Measurements from ENCODE around the gene SLC2A13.
"Not testable (repeated sequence)": the region's sequence is repeated elsewhere in the genome, so short reads cannot be mapped to it uniquely, and the experiment has no call there.

SLC2A13 gene

DNA sequence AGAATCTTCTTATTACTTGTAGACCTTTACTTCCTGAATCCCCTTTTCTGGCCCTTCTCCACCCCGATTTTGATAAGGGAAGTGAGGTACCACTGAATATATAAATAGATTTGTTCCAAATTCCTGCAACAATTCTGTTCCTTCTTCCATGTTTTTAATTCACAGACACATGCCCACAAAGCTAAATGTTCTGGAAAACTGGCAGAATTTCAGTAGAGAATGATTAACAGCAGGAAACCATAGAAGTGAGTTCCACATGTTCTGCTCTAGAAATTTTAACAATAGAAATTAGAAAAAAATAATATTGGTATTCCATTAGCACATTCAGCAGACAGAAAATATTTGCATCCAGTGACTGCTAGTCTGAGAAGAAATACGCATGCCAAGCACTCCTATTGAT, 139.6 kb downstream of the SLC2A13 start:
- Mint-ChIP-seq H3K27ac (no peak overlapping the region), H3K36me3 (peaks cover 3% of the 10 kb centered on the region), H3K27me3 (no peaks in the 10 kb centered on the region)

DNA sequence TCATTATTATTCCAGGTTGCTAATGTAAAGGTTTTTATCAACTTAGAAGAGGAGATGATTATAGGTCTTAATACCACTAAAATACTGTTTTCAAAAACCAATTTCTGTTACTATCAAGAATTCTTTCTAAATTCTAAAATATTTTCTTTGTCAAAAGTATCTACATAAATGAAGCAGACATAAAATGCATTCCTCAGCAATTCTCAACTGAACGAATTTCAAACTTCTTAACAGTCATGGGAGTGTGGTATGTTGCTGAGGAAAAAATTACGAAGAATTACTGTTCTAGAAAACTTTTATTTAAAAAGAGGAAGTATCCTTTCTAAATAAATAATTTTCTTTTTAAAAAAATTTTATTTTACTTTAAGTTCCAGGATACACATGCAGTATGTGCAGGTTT, 146.4 kb downstream of the SLC2A13 start:
- no peaks in the 10 kb centered on the region for H3K4me1 Mint-ChIP-seq (ENCODE audit: low read depth)
- no peak overlapping the region for H3K27ac Mint-ChIP-seq
- no peak overlapping the region for H3K4me3 Mint-ChIP-seq
- no peaks in the 10 kb centered on the region for H3K36me3 Mint-ChIP-seq
- no peaks in the 10 kb centered on the region for H3K9me3 Mint-ChIP-seq (ENCODE audit: low read depth)
- H3K27me3 Mint-ChIP-seq: no peaks in the 10 kb centered on the region

More for the DNA sequence above, 139.6 kb downstream of the SLC2A13 start:
- Mint-ChIP-seq H3K4me1 (ENCODE audit: low read depth) (no peaks in the 10 kb centered on the region), H3K9me3 (ENCODE audit: low read depth) (peaks cover 10% of the 10 kb centered on the region), H3K4me3 (no peak overlapping the region)

DNA sequence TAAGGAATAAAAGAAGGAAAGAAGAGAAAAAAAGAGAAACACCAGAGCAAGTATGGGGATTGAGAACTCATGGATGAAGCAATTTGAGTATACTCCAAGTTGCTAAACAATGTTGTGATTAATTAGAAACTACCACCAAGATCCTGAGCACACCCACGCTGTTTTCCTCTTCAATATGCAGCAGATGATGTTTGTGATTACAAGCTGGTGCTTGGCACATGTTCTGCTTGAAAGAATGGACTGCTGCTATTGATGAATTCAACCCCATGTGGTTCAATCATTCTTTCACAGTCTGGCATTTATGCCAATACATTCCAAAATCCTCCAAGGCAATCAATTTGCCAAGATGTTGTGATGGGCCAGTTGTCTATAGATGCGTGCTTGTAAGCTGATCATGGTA, 146.8 kb downstream of the SLC2A13 start:
- H3K27me3 Mint-ChIP-seq: no peaks in the 10 kb centered on the region
- H3K4me3 Mint-ChIP-seq: no peak overlapping the region
- H3K4me1 Mint-ChIP-seq (ENCODE audit: low read depth): no peaks in the 10 kb centered on the region
- H3K36me3 Mint-ChIP-seq: no peaks in the 10 kb centered on the region
- no peaks in the 10 kb centered on the region for H3K9me3 Mint-ChIP-seq (ENCODE audit: low read depth)
- H3K27ac Mint-ChIP-seq: no peak overlapping the region

DNA sequence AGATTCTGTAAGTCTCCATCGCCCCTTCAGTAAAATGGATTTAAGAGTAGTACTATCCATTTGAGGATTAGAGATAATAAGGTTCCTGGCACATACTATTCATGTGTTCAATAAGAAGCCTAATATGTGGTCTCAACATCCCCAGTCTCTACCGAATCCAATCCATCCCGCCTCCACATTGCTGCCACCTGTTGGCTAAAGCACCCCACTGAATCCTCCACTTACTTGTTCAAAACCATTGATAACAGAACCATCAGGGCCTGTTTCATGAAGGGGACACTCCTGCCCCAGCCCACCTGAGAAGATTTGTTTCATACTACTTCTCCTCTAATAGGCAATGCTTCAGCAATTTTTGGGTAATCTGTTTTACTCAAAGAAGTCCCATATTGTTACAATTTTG, 147.5 kb downstream of the SLC2A13 start:
- Mint-ChIP-seq H3K4me1 (ENCODE audit: low read depth) (no peaks in the 10 kb centered on the region), H3K27me3 (no peaks in the 10 kb centered on the region), H3K9me3 (ENCODE audit: low read depth) (no peaks in the 10 kb centered on the region), H3K4me3 (no peak overlapping the region), H3K27ac (no peak overlapping the region), H3K36me3 (no peaks in the 10 kb centered on the region)

DNA sequence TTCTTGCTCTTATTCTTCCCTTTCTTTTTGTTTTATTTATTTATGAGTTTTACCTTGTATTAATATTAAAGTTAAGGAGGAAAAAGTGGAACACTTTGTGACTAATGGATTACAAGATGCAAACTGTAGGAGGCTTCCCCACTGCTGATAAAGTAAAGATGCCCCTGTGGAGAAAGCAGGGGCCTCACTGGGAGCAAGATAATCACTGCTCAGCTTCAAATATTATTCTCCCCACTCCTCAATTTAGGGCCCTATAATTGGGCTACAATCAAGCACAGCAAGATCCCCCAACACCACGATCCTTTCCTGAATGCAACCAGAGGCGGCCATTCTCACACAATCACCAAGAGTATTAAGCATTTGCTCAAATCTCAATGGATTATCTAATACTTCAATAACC, 149.2 kb downstream of the SLC2A13 start:
- H3K27me3 Mint-ChIP-seq: no peaks in the 10 kb centered on the region
- no peak overlapping the region for H3K27ac Mint-ChIP-seq
- no peak overlapping the region for H3K4me3 Mint-ChIP-seq
- H3K9me3 Mint-ChIP-seq (ENCODE audit: low read depth): no peaks in the 10 kb centered on the region
- H3K4me1 Mint-ChIP-seq (ENCODE audit: low read depth): no peaks in the 10 kb centered on the region
- H3K36me3 Mint-ChIP-seq: no peaks in the 10 kb centered on the region

DNA sequence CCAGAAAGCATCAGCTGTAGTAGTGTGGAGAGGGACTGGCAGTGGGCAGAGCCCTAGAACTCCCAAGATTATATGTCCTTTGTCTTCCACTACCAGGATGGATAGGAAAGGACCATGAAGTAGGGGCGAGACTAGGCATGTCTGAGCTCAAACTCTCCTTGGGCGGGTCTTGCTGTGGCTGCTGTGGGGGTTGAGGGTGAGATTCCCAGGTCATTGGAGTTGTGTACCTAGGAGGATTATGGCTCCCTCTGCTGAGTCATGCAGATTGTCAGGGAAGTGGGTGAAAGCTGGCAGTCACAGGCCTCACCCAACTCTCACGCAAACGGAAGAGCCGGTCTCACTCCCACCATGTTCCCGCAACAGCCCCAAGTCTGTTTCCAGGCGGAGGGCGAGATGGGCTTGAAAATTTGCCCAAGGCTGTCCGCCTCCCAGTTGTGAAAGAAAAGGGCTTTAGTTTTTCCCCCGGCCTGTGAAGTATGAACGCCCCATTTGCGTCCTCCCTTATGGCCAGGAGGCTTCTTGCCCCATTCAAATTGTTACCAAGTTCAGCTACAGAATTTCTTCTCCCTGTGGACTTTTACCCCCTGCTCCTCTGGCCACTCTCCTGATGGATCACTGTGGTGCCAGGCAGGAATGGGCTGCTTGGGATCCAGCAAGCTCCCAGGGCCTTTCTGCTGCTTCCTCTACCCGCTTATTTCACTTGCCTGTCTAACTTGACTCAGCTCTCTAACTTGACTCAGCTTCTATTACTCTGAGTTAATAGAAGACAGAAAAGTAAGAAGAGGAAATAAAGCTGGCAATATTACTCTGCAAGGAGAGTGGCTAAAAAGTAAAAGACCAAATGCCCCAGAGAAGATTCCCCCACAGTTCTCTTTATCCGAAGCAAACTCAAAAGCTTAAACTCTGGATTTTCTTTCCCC, 159.3 kb downstream of the SLC2A13 start:
- Mint-ChIP-seq H3K27ac (no peak overlapping the region), H3K4me1 (ENCODE audit: low read depth) (no peaks in the 10 kb centered on the region), H3K36me3 (peaks cover 16% of the 10 kb centered on the region), H3K27me3 (no peaks in the 10 kb centered on the region), H3K4me3 (no peak overlapping the region), H3K9me3 (ENCODE audit: low read depth) (peaks cover 11% of the 10 kb centered on the region)

DNA sequence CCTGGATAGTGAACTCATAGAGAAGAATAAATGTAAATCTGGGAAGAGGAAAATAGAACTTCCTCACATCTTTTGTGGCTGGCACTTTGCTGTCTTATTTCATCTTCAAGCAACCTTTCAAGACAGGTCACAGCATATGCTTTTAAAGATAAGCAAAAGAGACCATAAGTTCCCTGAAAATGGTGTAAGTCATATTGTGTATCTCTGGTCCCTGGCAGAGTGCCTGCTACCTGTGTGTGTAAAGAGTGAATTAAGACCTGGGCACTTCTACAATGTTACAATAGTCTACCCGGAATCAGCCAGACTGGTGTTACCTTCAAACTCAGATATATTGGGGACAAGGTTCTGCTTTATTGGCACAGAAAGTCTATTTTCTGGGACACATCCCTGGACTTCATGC, 168.8 kb downstream of the SLC2A13 start:
- Mint-ChIP-seq H3K27ac (no peak overlapping the region), H3K27me3 (no peaks in the 10 kb centered on the region), H3K4me3 (no peak overlapping the region), H3K4me1 (ENCODE audit: low read depth) (no peaks in the 10 kb centered on the region), H3K9me3 (ENCODE audit: low read depth) (peaks cover 13% of the 10 kb centered on the region), H3K36me3 (peaks cover 6% of the 10 kb centered on the region)

DNA sequence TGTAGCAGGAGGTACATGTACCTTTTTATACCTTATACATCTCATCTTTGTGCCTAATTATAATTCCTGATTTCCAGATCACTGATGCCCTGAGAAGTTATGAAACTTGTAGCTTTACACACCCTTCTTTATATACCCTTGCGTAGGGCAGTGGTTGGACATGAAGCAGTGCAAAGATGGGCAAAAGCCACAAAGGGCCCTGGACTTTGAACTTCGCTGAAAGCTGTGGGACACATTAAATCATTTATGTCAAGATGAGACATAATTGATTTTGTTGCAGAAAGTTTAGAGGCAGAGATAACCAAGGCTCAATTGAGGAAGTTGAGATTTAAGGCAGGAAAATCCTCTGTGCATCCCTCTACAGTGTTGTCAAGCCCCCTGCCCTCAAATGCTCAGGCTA, 170.0 kb downstream of the SLC2A13 start:
- no peaks in the 10 kb centered on the region for H3K36me3 Mint-ChIP-seq
- H3K9me3 Mint-ChIP-seq (ENCODE audit: low read depth): peaks cover 2% of the 10 kb centered on the region
- no peak overlapping the region for H3K27ac Mint-ChIP-seq
- H3K4me1 Mint-ChIP-seq (ENCODE audit: low read depth): no peaks in the 10 kb centered on the region
- H3K27me3 Mint-ChIP-seq: no peaks in the 10 kb centered on the region
- H3K4me3 Mint-ChIP-seq: no peak overlapping the region

DNA sequence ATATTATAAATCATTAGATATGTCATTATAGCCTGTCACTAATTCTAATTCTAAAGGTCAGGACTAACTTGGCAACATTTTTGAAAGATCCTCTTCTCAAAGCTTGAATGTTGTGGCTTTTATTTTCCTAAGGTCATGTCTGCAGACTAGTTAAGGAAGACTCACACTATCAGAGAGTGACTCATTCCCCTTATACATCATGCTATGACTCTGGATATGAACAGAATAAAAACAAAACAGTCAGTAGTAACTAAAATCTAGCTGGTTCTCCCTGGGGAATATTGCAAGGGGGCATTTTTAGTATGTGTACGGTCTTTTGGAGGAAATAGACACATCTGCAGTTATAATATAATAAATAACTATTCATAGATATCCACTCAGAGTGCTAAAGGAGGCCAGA, 170.6 kb downstream of the SLC2A13 start:
- Mint-ChIP-seq H3K4me1 (ENCODE audit: low read depth) (no peaks in the 10 kb centered on the region), H3K27me3 (no peaks in the 10 kb centered on the region), H3K27ac (no peak overlapping the region), H3K9me3 (ENCODE audit: low read depth) (no peaks in the 10 kb centered on the region), H3K4me3 (no peak overlapping the region), H3K36me3 (no peaks in the 10 kb centered on the region)

DNA sequence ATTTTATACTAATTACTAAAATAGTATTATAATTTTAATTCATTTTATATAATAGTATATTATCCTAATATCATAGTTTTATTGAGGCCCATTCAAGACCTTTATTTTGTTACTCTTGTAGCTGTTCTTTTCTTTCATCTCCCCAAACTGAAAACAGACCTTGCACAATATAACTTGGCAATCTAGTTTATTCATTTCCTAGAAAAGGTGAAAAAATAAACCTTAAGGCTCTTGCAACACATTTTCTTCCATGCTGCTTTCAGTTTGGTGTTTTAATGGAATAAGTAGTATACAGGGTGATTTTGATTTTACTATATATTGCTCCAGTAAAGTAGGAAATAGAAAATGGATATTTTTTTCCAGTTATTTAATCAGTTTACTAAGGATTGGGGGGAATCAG, 174.0 kb downstream of the SLC2A13 start:
- Mint-ChIP-seq H3K27ac (no peak overlapping the region), H3K9me3 (ENCODE audit: low read depth) (no peaks in the 10 kb centered on the region), H3K4me1 (ENCODE audit: low read depth) (no peaks in the 10 kb centered on the region), H3K4me3 (no peak overlapping the region), H3K27me3 (no peaks in the 10 kb centered on the region), H3K36me3 (no peaks in the 10 kb centered on the region)

DNA sequence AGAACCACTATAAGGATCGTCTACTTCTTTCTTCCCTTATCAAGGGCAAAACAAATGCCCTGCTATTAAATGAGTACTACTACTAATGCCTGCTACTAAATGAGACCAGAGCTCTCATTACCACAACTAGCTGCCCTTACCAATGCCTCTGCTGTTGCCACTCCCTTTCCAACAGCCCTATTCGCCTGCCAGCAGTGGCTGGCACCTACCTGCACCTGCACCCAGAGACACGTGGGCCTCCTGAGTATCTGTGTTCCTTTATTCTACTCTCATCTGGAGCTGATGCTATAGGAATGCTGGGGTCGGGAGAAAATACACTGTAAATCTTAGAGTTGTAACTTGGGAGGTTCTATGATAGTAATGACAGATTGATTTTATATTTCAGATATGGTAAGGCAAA, 174.7 kb downstream of the SLC2A13 start:
- Mint-ChIP-seq H3K4me3 (no peak overlapping the region), H3K27ac (no peak overlapping the region), H3K27me3 (no peaks in the 10 kb centered on the region), H3K9me3 (ENCODE audit: low read depth) (no peaks in the 10 kb centered on the region), H3K4me1 (ENCODE audit: low read depth) (no peaks in the 10 kb centered on the region), H3K36me3 (no peaks in the 10 kb centered on the region)

DNA sequence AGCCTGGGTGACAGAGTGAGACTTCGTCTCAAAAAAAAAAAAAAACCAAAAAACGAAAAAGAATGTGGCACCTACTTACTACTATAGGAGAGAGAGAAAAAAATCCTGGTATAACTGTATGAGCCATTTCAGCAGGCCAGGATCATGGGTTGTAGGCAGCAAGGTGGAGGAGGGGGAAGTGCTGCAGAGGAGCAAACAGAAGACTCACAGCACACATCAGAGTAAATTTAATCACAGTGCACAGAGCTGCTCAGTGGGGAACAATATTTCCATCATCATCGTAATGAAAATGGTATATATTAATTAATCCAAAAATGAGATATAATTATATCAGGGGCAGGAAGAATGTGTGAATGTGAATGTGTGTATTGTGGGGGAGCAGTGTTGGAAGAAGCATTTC, 175.8 kb downstream of the SLC2A13 start:
- Mint-ChIP-seq H3K36me3 (no peaks in the 10 kb centered on the region), H3K4me3 (no peak overlapping the region), H3K9me3 (ENCODE audit: low read depth) (no peaks in the 10 kb centered on the region), H3K27me3 (no peaks in the 10 kb centered on the region), H3K4me1 (ENCODE audit: low read depth) (no peaks in the 10 kb centered on the region), H3K27ac (no peak overlapping the region)

DNA sequence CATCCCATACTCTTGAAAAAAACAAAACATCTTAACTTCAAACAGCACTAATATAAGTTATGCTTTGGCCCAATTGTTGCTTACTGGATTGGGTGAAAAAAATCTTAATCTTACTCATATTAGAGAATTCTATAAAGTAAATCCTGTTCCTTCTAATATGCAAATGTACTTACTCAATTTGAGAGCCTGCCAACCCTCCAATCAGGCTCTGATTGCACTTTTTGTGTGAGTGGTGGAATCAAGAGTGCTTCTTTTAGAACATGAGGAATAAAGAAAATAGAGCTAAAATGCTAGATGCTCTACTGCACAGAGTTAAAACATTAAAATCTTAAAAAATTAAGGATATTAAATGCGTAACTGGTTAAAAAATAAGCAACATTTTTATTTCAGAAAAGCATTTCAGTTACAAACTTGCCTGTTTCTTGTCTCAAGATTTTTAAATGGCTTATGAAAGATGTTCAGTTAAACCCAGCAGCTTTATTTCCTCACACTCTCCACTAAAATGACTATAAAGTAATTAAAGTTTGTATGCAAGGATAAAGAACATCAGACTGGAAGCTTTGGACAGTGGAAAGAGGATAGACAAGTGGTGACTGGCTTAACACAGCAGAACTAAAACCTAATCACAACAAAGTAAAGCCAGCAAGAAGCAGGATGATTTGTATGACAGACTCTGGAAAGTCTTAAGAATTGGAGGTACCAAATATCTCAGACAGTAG, 177.5 kb downstream of the SLC2A13 start:
- Mint-ChIP-seq H3K27ac (no peak overlapping the region), H3K4me1 (ENCODE audit: low read depth) (no peaks in the 10 kb centered on the region), H3K4me3 (no peak overlapping the region), H3K36me3 (no peaks in the 10 kb centered on the region), H3K9me3 (ENCODE audit: low read depth) (no peaks in the 10 kb centered on the region), H3K27me3 (no peaks in the 10 kb centered on the region)

DNA sequence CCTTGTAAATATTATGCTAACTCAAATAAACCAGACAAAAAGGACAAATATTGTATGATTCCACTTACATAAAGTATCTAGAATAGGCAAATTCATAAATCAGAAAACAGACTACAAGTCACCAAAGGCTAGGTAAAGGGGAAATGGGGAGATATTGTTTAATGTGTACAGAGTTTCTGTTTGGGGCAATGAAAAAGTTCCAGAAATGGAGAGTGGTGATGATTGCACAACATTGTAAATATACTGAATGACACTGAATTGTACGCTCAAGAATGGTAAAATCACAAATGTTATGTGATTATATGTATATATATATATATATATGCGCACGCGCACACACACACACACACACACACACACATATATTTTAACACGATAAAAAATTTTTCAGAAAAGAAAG, 182.5 kb downstream of the SLC2A13 start:
- no peaks in the 10 kb centered on the region for H3K36me3 Mint-ChIP-seq
- no peak overlapping the region for H3K27ac Mint-ChIP-seq
- H3K27me3 Mint-ChIP-seq: no peaks in the 10 kb centered on the region
- no peaks in the 10 kb centered on the region for H3K9me3 Mint-ChIP-seq (ENCODE audit: low read depth)
- no peaks in the 10 kb centered on the region for H3K4me1 Mint-ChIP-seq (ENCODE audit: low read depth)
- H3K4me3 Mint-ChIP-seq: no peak overlapping the region

DNA sequence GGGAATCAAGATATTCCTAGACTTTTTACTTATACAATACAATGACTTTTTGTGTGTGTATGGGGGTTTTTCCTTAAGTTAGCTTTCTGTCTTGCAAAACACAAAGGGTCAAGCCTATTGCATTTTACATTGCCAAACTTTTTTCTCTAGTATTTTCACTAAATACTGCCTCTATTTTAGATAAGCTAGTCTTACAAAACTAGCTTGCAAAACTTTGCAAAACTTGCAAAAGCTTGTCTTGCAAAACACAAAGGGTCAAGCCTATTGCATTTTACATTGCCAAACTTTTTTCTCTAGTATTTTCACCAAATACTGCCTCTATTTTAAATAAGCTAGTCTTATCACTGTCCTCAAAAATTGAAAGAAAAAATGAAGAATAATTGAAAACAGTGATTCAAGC, 183.3 kb downstream of the SLC2A13 start:
- H3K4me1 Mint-ChIP-seq (ENCODE audit: low read depth); H3K4me3 Mint-ChIP-seq; H3K36me3 Mint-ChIP-seq; H3K27me3 Mint-ChIP-seq; H3K9me3 Mint-ChIP-seq (ENCODE audit: low read depth); H3K27ac Mint-ChIP-seq: not testable (repeated sequence)
